GM21381 (cell line): ENCODE results near the gene CHAC1.
"Not testable (repeated sequence)": the region's sequence is repeated elsewhere in the genome, so short reads cannot be mapped to it uniquely, and the experiment has no call there.

Experiments
- ATAC-seq: cut with Tn5 transposase; IDR thresholded peaks from one replicate; pipeline ENCODE4 v1.9.1; 2021; ENCODE audit warnings: mild to moderate bottlenecking, moderate library complexity; ENCODE audit not compliant: unreplicated experiment

CHAC1 gene

GRCh38 chr15:40936709-40937666 is 16.3 kb upstream of the CHAC1 start:
- no peak for ATAC-seq

GRCh38 chr15:40937762-40938535 is 15.3 kb upstream of the CHAC1 start:
- no peak for ATAC-seq

- ATAC-seq, result no peak
Observed at GRCh38 chr15:40938536-40938870, 14.8 kb upstream of the CHAC1 start.

GRCh38 chr15:40940296-40940801 is 12.9 kb upstream of the CHAC1 start:
- ATAC-seq, result no peak

- ATAC-seq, result peak; percentile 9
Observed at GRCh38 chr15:40941068-40941527, 12.2 kb upstream of the CHAC1 start.

GRCh38 chr15:40941528-40942336 is 11.5 kb upstream of the CHAC1 start:
- ATAC-seq, result peak; percentile 70

GRCh38 chr15:40942337-40942854 is 10.9 kb upstream of the CHAC1 start:
- ATAC-seq, result no peak

- no peak for ATAC-seq
Observed at GRCh38 chr15:40942878-40943277, 10.4 kb upstream of the CHAC1 start.

- ATAC-seq, result no peak
Observed at GRCh38 chr15:40943764-40944365, 9.4 kb upstream of the CHAC1 start.

- ATAC-seq, result no peak
Observed at GRCh38 chr15:40944510-40945296, 8.6 kb upstream of the CHAC1 start.

GRCh38 chr15:40948706-40949473 is 4.4 kb upstream of the CHAC1 start:
- ATAC-seq, result no peak

GRCh38 chr15:40949756-40950207 is 3.5 kb upstream of the CHAC1 start:
- no peak for ATAC-seq

- ATAC-seq, result no peak
Observed at GRCh38 chr15:40951764-40952163, 1.5 kb upstream of the CHAC1 start.

- no peak for ATAC-seq
Observed at GRCh38 chr15:40952301-40952900, 870 bp upstream of the CHAC1 start.

- ATAC-seq, result no peak
Observed at GRCh38 chr15:40953713-40954074, 423 bp downstream of the CHAC1 start.

- not testable (repeated sequence) for ATAC-seq
Observed at GRCh38 chr15:40954158-40954848, 1.0 kb downstream of the CHAC1 start.

- no peak for ATAC-seq
Observed at GRCh38 chr15:40955141-40955903, 2.1 kb downstream of the CHAC1 start.
